Parathyroid adenoma (tissue), 2 donors: ENCODE data around the gene PSPC1.

Experiments
- H2AFZ ChIP-seq: fragments of 300-600 bp; sonication (generic); one replicate; pipeline ENCODE4 v1.7.0; 2017; ENCODE audit warnings: antibody characterized with exemption, mild to moderate bottlenecking
- H3K27ac ChIP-seq: fragments of 300-600 bp; sonication (generic); one replicate; pipeline ENCODE4 v1.7.0; 2017
- H3K27me3 ChIP-seq: fragments of 300-600 bp; sonication (generic); one replicate; pipeline ENCODE4 v1.7.0; 2017; ENCODE audit warnings: low read length; ENCODE audit not compliant: control insufficient read depth, insufficient read depth
- H3K36me3 ChIP-seq: fragments of 300-600 bp; sonication (generic); one replicate; pipeline ENCODE4 v1.7.0; 2017; ENCODE audit warnings: low read length; ENCODE audit not compliant: control insufficient read depth, insufficient read depth
- H3K4me1 ChIP-seq: fragments of 300-600 bp; sonication (generic); one replicate; pipeline ENCODE4 v1.7.0; 2017; ENCODE audit warnings: control low read depth
- H3K4me2 ChIP-seq: fragments of 300-600 bp; sonication (generic); one replicate; pipeline ENCODE4 v1.7.0; 2017; ENCODE audit warnings: low read length
- H3K4me3 ChIP-seq: fragments of 300-600 bp; sonication (generic); one replicate; pipeline ENCODE4 v1.7.0; 2017; ENCODE audit warnings: low read depth, low read length
- H3K79me2 ChIP-seq: fragments of 300-600 bp; sonication (generic); one replicate; pipeline ENCODE4 v1.7.0; 2017; ENCODE audit warnings: control low read depth
- H3K9ac ChIP-seq: fragments of 300-600 bp; sonication (generic); one replicate; pipeline ENCODE4 v1.7.0; 2017; ENCODE audit warnings: mild to moderate bottlenecking
- H3K9me3 ChIP-seq: fragments of 300-600 bp; sonication (generic); one replicate; pipeline ENCODE4 v1.7.0; 2017; ENCODE audit warnings: low read length; ENCODE audit not compliant: control insufficient read depth
- CTCF ChIP-seq: fragments of 300-600 bp; sonication (generic); IDR thresholded peaks from one replicate; pipeline ENCODE4 v1.7.0; 2017; ENCODE audit warnings: antibody characterized with exemption, mild to moderate bottlenecking
- donor health status: primary hyperparathyroidism.

PSPC1 gene

GRCh38 chr13:19772306-19772705, 10.4 kb downstream of the PSPC1 start:
- Histone ChIP-seq H3K4me3 (no peak overlapping the region), H3K4me2 (no peak overlapping the region), H3K4me1 (no peaks in the 10 kb centered on the region), H3K27me3 (no peaks in the 10 kb centered on the region), H3K79me2 (peaks cover 9% of the 10 kb centered on the region), H3K27ac (no peak overlapping the region), H3K9ac (no peak overlapping the region), H3K9me3 (no peaks in the 10 kb centered on the region), H3K36me3 (no peaks in the 10 kb centered on the region), H2AFZ (no peak overlapping the region)
- TF ChIP-seq CTCF, result no peak

GRCh38 chr13:19769854-19770253, 12.9 kb downstream of the PSPC1 start:
- Histone ChIP-seq H3K27ac (no peak overlapping the region), H3K27me3 (no peaks in the 10 kb centered on the region), H3K9me3 (no peaks in the 10 kb centered on the region), H3K4me2 (no peak overlapping the region), H3K9ac (no peak overlapping the region), H3K4me3 (no peak overlapping the region), H2AFZ (no peak overlapping the region), H3K4me1 (no peaks in the 10 kb centered on the region), H3K79me2 (peaks cover 13% of the 10 kb centered on the region), H3K36me3 (no peaks in the 10 kb centered on the region)
- TF ChIP-seq CTCF, result no peak

- H3K79me2 ChIP-seq, result peaks cover 13% of the 10 kb centered on the region
- H3K27ac ChIP-seq, result no peak overlapping the region
- no peaks in the 10 kb centered on the region for H3K27me3 ChIP-seq
- no peaks in the 10 kb centered on the region for H3K9me3 ChIP-seq
- H3K4me3 ChIP-seq, result no peak overlapping the region
- H3K4me2 ChIP-seq, result no peak overlapping the region
- H3K4me1 ChIP-seq, result no peaks in the 10 kb centered on the region
- TF ChIP-seq CTCF, result no peak
- H3K36me3 ChIP-seq, result no peaks in the 10 kb centered on the region
- H3K9ac ChIP-seq, result no peak overlapping the region
- no peak overlapping the region for H2AFZ ChIP-seq
Observed at GRCh38 chr13:19767966-19768365, 14.8 kb downstream of the PSPC1 start.

GRCh38 chr13:19766591-19766990, 16.2 kb downstream of the PSPC1 start:
- Histone ChIP-seq H3K4me1 (no peaks in the 10 kb centered on the region), H3K27me3 (no peaks in the 10 kb centered on the region), H3K27ac (no peak overlapping the region), H3K4me2 (no peak overlapping the region), H3K4me3 (no peak overlapping the region), H3K79me2 (peaks cover 13% of the 10 kb centered on the region), H2AFZ (no peak overlapping the region), H3K9me3 (no peaks in the 10 kb centered on the region), H3K36me3 (no peaks in the 10 kb centered on the region), H3K9ac (no peak overlapping the region)
- no peak for TF ChIP-seq CTCF

GRCh38 chr13:19764237-19764636, 18.5 kb downstream of the PSPC1 start:
- no peak overlapping the region for H3K27ac ChIP-seq
- no peaks in the 10 kb centered on the region for H3K27me3 ChIP-seq
- H3K9me3 ChIP-seq, result no peaks in the 10 kb centered on the region
- TF ChIP-seq CTCF, result no peak
- H3K79me2 ChIP-seq, result peaks cover 4% of the 10 kb centered on the region
- no peak overlapping the region for H3K4me2 ChIP-seq
- no peaks in the 10 kb centered on the region for H3K36me3 ChIP-seq
- H3K4me1 ChIP-seq, result no peaks in the 10 kb centered on the region
- H3K4me3 ChIP-seq, result no peak overlapping the region
- H2AFZ ChIP-seq, result no peak overlapping the region
- H3K9ac ChIP-seq, result no peak overlapping the region
